HepG2 (cell line): ENCODE measurements around the gene HIVEP2. TPM values are rescaled to one million over a fixed set of nuclear protein-coding genes. Genes with fewer than 3 reads are reported as not detected.
A peak's percentile ranks its signal among the peaks of the same experiment; 100 is the strongest.

Experiments
- CEBPB ChIP-seq: IDR thresholded peaks from 2 replicates; pipeline ENCODE4 v1.6.1; 2011; ENCODE audit warnings: low read depth, low read length, improper control_type of control experiment, borderline replicate concordance
- CREB1 ChIP-seq, 2 experiments: fragments of 450-650 bp in 1 of 2; IDR thresholded peaks; 2 replicates each; pipeline ENCODE4 v1.6.1; 2016 to 2017; ENCODE audit warnings: control low read depth in 1 of 2, mild to moderate bottlenecking in 1 of 2, missing compliant biosample characterization in 1 of 2, missing genetic modification characterization in 1 of 2
- CREM ChIP-seq, 2 experiments: sonication (generic) in 1 of 2; formaldehyde crosslinking in 1 of 2; IDR thresholded peaks; 2 replicates each; pipeline versions ENCODE4 v1.4.0 to v1.6.1; 2016 to 2020; ENCODE audit warnings: antibody characterized with exemption in 1 of 2, mild to moderate bottlenecking in 1 of 2, missing genetic modification reagents in 1 of 2
- CSRNP2 ChIP-seq: sonication (generic); formaldehyde crosslinking; conservative IDR thresholded peaks from 2 replicates; pipeline ENCODE4 v1.8.0; 2022; ENCODE audit warnings: low read depth, missing genetic modification reagents
- SAP130 ChIP-seq: IDR thresholded peaks from 2 replicates; pipeline ENCODE4 v1.6.1; 2016; ENCODE audit warnings: low read depth
- SOX13 ChIP-seq, 3 experiments: fragments of 450-650 bp in 1 of 3; sonication (generic) in 1 of 3; formaldehyde crosslinking in 1 of 3; IDR thresholded peaks in 2 of 3; conservative IDR thresholded peaks in 1 of 3; 2 replicates each; pipeline versions ENCODE4 v1.5.0 to v1.6.1; 2016 to 2020; ENCODE audit warnings: antibody characterized with exemption in 1 of 3, mild to moderate bottlenecking in 1 of 3, missing compliant biosample characterization in 1 of 3, missing genetic modification reagents in 1 of 3, moderate library complexity in 1 of 3
- TEAD3 ChIP-seq: optimal IDR thresholded peaks from 2 replicates; pipeline ENCODE3; 2016; ENCODE audit warnings: borderline replicate concordance
- ZBTB40 ChIP-seq, 2 experiments: fragments of 450-650 bp in 1 of 2; sonication (generic) in 1 of 2; formaldehyde crosslinking in 1 of 2; IDR thresholded peaks; 2 replicates each; pipeline versions ENCODE4 v1.6.1 to v1.8.0; 2016 to 2022; ENCODE audit warnings: antibody characterized with exemption in 1 of 2, mild to moderate bottlenecking in 1 of 2, missing genetic modification reagents in 1 of 2
- polyA plus RNA-seq, 8 experiments: library from polyadenylated mRNA; depleted of rRNA in 3 of 8; stranded (reverse) in 7 of 8; unstranded in 1 of 8; fragments of >200 nt; fragmentation: Illumina TruSeq in 4 of 8; extraction: Trizol in 4 of 8; gene quantifications; 2 replicates each; pipeline versions ENCODE4 v1.2.1 to v1.2.3, GENCODE V29; 2011 to 2016; ENCODE audit warnings: low read depth in 4 of 8, missing spikeins in 1 of 8, mixed read lengths in 1 of 8; ENCODE audit not compliant: insufficient read depth in 1 of 8
- total RNA-seq, 5 experiments: library from RNA; depleted of rRNA; stranded (reverse); fragments of >200 nt; fragmentation: Illumina TruSeq; extraction: Trizol; gene quantifications; 2 replicates each; pipeline ENCODE4 v1.2.3, GENCODE V29; 2016; ENCODE audit warnings: low read depth in 1 of 5

The HIVEP2 gene
- total and polyA plus RNA-seq, 2 of the 13 experiments (the other 11 are each of a cell fraction or from before 2014, with no cell fraction given): 3.4 to 12.9 TPM

- TF ChIP-seq ZBTB40 (IDR thresholded peaks at IDR 0.05) (no peak), ZBTB40 (CRISPR knock-in tag; IDR thresholded peaks at IDR 0.05) (no peak), SAP130 (peak; percentile 29; the same call in 1 of the 2 replicates), CREB1 (IDR thresholded peaks at IDR 0.05) (peak; percentile 60), CREB1 (CRISPR knock-in tag; IDR thresholded peaks at IDR 0.05) (no peak), CREM (IDR thresholded peaks at IDR 0.05) (0 out of 2 replicates have a peak, but pooled peaks have one; percentile 16), CREM (CRISPR knock-in tag; IDR thresholded peaks at IDR 0.05) (no peak), CEBPB (0 out of 2 replicates have a peak, but pooled peaks have one; percentile 12), CSRNP2 (CRISPR knock-in tag) (no peak), TEAD3 (CRISPR knock-in tag) (peak; percentile 25), SOX13 (IDR thresholded peaks at IDR 0.05) (no peak), SOX13 (CRISPR knock-in tag; conservative IDR thresholded peaks at IDR 0.05 in 1 of 2, IDR thresholded peaks at IDR 0.05 in 1 of 2) (peak in 1 of 2 experiments; percentile 14; a peak in 1 of 4 replicates)
Measured at GRCh38 chr6:142885182-142885867, 59.7 kb downstream of the HIVEP2 start (continued).
